ENCODE measurements around the gene CNTLN.

CNTLN gene, protein sequence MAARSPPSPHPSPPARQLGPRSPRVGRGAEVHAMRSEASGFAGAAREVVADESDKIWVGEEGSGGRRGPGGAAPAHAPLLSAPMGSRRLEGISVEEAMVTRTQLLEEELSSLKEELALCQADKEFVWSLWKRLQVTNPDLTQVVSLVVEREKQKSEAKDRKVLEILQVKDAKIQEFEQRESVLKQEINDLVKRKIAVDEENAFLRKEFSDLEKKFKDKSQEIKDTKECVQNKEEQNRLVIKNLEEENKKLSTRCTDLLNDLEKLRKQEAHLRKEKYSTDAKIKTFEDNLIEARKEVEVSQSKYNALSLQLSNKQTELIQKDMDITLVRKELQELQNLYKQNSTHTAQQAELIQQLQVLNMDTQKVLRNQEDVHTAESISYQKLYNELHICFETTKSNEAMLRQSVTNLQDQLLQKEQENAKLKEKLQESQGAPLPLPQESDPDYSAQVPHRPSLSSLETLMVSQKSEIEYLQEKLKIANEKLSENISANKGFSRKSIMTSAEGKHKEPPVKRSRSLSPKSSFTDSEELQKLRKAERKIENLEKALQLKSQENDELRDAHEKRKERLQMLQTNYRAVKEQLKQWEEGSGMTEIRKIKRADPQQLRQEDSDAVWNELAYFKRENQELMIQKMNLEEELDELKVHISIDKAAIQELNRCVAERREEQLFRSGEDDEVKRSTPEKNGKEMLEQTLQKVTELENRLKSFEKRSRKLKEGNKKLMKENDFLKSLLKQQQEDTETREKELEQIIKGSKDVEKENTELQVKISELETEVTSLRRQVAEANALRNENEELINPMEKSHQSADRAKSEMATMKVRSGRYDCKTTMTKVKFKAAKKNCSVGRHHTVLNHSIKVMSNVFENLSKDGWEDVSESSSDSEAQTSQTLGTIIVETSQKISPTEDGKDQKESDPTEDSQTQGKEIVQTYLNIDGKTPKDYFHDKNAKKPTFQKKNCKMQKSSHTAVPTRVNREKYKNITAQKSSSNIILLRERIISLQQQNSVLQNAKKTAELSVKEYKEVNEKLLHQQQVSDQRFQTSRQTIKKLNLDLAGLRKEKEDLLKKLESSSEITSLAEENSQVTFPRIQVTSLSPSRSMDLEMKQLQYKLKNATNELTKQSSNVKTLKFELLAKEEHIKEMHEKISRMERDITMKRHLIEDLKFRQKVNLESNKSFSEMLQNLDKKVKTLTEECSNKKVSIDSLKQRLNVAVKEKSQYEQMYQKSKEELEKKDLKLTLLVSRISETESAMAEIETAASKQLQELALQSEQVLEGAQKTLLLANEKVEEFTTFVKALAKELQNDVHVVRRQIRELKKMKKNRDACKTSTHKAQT (N-terminal part only)

DNA sequence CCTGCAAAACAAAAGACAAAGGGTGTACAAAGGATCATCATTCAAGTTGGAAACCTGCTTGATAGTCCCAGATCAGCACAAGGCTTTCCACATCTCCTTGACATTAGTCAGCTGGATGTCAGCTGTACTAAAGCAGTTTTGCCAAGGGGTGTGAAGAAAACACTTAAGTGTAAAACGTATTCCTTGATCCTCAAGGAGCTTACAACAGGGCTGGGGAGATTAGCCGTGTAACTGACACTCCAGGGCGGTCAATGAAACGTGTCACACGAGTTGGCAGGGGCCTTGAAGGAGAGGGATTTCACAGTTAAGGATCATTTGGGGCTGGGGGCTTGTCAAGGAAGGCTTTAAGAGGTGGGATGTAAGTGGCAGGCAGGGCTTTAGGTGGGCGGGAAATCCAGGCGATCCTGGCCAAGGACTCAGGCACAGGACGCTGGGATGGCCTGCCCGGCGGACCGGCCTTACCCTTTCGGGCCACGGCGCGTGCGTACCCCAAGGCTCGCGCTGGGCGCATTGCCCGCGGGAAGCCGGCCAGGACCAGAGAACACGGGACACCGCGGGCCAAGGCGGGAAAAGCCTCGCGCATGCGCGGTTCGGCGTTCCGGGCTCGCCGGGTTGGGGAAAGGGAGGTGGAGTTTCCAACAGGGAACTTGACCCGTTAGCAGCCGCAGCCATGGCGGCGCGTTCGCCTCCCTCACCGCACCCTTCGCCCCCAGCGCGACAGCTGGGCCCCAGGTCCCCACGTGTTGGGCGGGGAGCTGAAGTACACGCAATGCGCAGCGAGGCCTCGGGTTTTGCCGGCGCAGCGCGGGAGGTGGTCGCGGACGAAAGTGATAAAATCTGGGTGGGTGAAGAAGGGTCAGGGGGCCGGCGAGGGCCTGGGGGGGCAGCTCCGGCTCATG lies at the start of gene CNTLN:
TSS of gene CNTLN (plus strand) at position 645 of the 899 bp plus-strand sequence. CDS start at position 671, 26 bp downstream.
- peak; percentile 34 for DNase-seq

DNA sequence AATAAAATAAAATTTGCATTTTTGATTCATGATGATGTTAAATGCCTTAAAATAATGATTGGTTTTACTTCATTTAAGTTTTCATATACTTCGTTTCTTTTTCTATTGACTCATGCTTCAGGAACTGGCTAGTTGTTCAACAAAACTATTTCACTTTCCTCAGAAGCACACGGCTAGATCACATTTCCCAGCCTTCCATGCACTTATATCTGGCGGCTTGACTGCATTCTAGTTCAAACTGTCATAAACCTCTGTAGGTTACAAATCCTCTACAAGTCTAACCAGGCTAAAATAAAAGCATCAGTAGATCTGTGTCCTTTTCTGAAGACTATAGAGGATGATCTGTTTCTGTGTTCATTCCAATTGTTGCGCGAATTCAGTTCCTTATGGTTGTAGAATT lies 46.3 kb upstream of the CNTLN start:
- DNase-seq = no peak

DNA sequence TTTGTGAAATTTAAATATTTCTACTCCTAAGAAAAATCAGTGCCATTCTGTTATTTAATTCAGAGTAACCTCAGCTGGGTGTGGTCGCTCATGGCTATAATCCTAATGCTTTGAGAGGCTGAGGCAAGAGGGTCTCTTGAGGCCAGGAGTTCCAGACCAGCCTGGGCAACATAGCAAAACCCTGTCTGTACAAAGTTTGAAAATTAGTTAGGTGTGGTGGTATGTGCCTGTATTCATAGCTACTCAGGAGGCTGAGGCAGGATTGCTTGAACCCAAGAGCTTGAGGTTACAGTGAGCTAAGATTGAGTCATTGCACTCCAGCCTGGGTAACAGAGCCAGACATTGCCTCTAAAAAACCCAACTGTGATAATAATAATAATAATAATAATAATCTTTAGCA lies 44.8 kb upstream of the CNTLN start:
- DNase-seq = no peak

DNA sequence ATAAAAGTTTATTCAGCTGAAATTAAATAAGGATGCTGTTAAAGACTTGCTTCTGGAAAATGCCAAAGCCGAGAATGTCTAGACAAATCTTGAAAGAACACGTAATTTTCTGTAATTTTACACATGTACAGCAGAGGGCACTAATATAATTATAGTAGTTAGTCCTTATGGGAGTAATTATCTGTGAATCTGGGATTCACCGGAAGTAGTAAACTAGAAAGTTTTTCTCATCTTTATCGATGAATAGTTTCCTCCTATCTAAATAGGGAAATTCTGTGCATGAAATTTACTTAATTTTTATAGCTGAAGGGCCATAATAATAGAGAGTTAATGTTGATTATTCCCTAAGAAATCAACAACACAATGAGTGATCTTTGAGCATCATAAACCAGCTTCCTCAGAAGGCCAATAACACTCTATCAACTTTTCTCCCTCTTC lies 18.4 kb upstream of the CNTLN start:
- DNase-seq = no peak

DNA sequence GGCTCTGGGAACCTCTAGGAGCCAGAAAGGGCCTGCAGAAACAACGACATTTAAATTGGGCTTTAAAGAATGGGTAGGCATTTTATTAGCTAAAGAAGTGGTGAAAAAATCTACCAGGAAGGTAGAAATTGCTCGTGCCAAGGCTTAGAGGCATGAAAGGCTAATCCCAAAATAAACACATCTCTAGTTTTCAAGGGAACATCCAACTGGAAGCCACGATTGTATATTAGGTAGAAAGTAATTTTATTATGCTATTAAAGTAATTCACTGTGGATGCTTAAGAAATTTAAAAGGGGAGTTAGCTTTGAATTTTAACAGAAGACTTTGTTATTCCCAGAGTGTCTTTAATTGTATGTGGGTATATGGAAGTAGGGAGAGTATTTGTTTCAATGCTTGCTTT lies 17.5 kb upstream of the CNTLN start:
- no peak for DNase-seq

DNA sequence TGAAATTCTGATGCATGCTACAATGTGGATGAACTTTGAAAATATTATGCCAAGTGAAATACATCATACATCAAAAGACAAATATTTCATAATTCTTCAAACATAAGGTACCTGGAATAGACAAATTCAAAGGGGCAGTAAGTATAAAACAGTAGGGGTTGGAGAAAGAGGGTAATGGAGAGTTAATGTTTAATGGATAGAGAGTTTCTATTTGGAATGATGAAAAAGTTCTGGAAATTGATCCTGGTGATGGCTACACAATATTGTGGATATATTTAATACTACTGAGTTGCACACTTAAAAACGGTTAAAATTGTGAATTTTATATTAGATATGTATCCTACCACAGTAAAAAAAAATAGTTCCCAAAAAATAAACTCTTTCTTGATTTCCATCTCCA lies 14.6 kb upstream of the CNTLN start:
- no peak for DNase-seq

DNA sequence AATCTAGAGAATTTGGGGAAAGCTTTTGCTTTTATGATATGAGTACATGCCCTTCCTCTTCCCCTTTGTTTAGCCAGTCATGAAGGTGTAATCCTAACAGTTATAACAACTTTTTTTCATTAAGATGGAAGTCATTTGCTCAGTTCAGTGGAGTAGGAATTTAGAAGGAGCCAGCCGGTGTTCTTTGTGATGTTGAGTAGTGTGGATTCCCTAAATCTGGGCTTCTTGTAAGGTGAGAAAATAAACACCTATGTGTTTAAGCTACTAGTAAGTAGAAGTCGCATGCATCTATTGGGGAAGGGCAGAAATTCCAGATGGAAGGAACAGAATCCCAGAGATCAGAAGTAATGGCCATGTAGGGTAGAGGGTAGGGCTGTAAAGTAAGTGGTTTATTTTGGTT lies 13.6 kb upstream of the CNTLN start:
- no peak for DNase-seq

DNA sequence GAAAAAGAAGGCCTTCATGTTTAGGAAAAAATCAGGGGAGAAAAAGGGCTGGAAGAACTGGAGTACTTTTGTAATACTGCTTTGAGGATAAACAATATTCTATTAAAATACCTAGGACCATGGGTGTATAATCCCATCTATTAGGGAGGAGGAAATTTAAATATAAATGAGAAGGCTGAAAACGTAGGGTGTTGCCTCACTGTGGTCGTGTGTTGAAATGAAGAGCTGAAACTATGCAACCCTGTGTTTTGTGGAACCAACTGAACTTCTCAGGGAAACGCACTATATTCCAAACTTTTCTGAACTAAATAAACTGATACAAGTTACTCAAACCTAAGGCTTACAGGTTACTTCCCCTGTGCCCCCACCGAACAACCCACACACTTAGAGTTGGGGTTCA lies 4.5 kb upstream of the CNTLN start:
- no peak for DNase-seq

DNA sequence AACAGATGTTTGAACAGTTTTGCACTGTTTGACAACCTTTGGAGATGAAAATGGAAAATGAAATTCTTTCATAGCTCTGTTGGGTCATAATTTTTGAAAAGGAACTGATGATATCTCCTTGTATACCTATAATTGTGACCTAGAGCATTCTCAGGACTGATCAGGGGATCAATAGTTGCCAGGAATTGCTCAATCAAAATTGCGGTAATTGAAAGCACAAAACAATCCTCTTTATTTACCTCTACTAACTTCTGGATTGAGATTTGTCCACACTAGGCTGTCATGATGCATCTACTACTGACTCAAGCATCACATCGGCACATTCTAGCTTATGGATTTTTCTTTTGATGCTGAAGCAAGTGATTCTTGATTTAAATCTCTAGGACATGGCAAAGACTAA lies 4.1 kb upstream of the CNTLN start:
- DNase-seq = no peak

DNA sequence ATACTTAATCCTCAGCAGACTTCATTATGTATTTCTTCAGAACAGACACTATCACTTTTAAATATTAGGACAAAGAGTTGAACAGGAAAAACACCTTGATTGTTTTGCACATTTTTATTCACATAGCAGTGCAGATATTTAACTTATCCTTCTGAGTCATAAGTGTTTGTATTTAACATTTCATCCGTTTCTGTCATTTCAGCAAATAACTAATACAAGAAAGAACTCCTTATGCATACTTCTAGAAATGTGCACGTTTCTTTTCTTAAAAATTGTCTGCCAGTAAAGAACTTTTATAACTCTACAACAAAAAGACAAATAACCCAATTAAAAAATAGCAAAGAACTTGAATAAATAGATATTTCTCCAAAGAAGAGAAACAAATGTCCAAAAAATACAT lies 3.3 kb upstream of the CNTLN start:
- DNase-seq = no peak

DNA sequence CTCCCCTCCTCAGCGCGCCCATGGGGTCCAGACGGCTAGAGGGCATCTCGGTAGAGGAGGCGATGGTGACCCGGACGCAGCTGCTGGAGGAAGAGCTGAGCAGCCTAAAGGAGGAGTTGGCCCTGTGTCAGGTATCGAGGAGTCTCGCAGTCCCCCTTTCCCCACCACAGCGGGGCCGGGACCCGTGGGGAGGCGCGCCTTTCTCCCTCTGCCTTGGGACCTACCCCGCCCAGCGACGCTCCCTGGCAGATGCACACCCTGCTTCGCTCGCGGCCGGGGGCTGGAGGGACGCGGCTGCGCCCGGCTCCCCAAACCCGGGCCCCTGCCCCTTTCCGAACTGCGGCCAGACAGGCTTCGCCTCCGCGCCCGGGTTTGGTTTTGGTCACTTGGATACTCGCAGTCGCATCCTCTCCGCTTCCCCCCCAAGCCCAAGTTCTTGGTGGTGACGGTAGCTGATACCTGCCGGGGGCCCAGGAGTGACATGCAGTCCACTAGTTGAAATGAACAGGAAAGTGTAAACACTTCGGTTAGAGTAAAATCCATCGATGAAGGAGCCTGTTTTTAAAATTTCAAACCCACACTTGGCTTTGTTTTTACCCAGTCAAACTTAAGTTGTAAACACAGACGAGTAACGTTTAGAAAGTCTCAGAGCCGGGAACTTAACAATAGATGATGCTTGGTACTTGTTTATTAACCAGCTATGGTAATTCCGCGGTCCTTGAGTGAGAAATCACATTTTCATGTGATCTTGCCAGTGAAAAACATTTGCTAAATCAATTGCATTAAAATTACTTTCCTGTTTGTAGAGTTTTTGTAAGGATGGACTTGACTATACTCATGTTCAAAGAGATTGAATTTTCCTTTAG lies 688 bp downstream of the CNTLN start:
- DNase-seq = no peak

DNA sequence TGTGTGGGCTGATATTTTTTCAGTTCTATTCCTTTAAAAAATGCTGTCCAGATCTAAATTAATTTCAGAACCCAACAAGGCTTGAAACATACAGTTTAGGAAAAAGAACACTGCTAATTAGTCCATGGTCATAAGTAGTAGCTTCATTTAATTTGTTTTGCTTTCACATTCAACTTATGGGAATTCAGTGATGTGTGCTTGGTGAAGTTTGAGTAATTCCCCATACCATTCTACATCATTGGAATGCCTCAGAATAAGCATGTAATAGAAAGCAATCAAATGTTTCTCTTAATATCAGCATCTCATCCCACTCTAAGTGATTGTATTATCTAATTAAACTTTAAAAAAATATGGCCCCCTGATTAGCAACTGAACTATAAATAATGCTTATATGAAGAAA lies 2.7 kb downstream of the CNTLN start:
- DNase-seq = no peak

DNA sequence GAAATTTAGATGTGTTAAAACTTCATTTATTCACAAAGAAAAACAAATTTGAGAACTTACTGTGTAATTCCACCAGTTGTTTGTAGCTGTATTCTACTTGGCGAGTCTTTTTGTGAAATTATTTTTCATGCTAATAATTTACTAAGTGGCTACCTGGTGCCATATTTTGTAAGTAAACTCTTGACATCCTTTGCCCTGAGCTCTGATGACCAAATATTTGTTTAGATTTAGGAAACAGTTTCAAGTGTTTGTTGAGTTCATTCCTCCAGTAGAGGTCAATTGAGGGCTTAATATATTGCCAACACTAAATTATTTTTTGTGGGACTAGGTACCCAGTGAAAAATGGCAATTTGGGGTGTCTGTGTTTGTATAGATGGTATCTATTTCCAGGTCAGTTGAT lies 3.7 kb downstream of the CNTLN start:
- no peak for DNase-seq

DNA sequence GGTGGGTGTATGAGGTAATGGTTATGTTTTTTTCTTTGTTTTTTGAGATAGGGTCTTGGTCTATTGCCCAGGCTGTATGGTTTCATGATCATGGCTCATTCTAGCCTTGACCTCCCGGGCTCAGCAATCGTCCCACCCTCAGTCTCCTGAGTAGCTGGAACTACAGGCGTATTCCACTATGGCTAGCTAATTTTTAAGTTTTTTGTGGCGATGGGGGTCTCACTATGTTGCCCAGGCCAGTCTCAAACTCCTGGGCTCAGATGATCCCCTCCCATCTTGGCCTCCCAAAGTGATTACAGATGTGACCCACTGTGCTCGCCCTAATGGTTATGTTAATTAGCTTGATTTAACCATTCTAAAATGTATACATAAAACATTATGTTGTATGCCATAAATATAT lies 5.6 kb downstream of the CNTLN start:
- DNase-seq = no peak

DNA sequence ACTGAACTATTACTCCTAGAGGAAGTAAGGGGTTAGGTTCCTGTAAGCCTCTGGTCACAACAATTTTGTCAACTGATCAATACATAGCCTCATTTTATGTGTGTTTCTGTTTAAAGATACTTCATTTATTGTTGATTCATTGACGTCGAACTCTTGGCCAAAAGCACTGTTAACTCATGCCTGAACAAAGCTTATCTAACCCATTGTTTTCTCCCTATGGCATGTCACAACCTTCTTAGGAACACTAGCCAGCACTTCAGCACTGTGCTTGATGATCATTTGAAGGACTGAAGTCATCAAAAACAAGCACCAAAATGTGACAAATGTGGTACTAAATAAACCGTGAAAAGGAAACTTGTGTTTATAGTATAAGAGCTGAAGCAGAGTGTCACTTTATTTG lies 13.5 kb downstream of the CNTLN start:
- DNase-seq = no peak

DNA sequence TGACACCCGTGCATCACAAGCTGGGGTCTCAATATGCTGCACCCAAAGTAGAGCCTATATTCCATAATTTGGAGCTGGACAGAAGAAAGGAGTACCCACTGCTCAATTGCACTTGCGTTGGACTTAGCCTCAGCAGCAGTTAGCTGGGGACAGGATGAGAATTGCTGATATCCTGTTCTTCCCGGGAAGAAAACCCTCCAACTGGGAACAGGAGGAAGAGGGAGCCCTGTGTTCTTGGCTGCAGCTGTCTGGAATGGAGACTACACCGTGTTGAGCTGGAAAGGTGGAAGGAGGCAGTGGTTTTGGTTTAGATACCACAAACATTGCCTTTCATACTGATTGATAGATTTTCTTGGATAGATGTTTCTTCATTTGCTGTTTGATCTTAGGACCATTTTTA lies 24.6 kb downstream of the CNTLN start:
- DNase-seq = no peak

DNA sequence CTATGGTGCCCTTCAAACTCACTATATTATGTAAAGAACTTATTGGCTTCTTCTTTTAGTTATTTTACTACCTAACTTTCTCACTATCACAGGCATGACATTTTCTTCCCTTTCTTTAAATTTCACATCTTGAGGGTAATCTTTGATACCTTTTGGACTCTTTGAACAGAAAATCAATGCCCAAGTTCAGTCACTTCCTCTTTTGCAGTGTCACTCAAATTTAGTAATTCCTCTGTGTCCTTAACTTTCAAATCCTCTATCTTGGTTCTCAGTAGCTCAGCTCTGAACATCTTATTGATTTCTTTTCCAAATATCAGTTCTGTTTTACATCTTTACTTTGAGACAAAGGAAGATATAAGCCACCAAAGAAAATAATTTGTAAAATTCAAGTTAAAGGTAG lies 25.5 kb downstream of the CNTLN start:
- DNase-seq = no peak

DNA sequence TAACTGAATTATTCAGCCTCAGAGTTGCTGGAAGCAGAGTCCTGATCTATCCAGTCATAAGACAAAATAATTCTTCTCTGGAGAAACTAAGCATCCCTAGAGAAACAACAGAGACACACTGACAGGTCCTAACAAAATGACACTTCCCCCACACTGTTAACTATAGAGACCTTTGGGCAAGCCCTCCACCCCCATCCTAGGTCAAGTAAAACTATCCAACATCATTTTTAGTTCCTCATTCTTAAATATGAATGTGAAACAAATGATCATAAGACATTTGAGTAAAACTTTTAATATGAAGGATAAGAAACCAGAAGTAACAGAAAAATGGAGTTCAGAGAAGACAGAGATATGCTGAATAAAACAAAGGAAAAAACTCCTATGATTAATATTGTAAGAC lies 30.9 kb downstream of the CNTLN start:
- no peak for DNase-seq

DNA sequence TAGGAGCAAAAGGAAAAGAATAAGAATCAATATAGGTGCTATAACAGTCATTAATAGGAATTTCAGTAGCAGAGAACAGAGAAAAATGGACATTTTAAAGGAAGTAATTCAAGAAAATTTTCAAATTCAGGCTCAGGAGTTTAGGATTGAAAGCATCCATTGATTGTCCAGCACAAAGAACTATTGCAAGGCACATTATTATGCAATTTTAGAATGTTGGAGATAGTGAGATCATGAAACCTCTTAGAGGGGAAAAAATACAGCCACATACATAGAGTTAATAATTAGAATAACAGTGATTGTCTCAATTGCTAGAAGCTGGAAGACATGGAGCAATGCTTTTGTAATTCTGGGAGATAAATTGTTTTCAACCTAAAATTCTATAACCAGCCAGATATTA lies 31.5 kb downstream of the CNTLN start:
- DNase-seq = no peak

DNA sequence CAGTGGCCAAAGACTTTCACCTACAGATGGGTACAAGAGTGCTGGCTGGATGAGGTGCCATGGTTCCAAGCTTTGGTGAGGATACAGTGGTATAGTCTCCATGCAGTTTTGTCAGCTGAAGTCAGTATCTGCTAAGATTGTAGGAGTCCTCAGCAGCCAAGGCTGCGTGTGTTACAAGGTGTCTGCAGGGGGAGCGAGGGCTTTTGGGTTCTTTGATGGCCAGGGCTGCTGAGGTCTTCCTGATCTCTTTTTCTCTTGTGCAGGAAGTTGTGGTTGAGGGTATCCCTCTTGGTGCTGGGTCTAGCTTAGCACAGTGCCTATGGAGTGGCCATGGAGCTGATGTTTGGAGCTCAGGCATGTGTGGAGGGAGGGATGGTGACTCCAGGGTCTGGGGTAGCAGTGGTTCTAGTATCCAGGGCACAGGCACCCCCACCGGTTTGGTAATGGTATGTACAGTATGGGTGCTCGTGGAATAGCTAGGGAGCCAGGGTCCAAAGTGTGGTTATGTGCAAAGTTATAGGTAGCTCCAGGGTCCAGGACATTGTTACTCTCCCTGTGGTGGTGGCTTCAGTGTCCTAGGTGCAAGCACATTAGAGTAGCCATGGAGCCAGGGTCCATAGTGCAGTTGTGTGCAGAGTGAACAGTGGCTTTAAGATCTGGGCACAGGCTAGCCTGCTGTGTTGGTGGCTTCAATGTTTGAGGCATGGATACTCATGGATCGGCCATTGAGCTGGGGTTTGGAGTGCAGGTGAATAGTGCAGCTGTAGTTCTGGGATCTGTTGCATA lies 36.7 kb downstream of the CNTLN start:
- no peak for DNase-seq
